Body of pancreas (tissue), 4 donors: ENCODE results near the gene KCNJ11. TPM values are rescaled to one million over a fixed set of nuclear protein-coding genes. Genes with fewer than 3 reads are reported as not detected.

Experiments used
- ATAC-seq: fragments of 150-250 bp; one replicate; pipeline ENCODE4 v1.9.1; 2016
- DNase-seq, 4 donors: peaks; one replicate each; pipeline ENCODE4 v3.0.0-alpha.2; 2019
- H3K27ac ChIP-seq, 4 donors: fragments of 200-600 bp; sonication (generic); 1 replicate in 3 of 4; 2 replicates in 1 of 4; pipeline versions ENCODE4 v1.5.1 to v1.6.1; 2016 to 2019; ENCODE audit warnings: mild to moderate bottlenecking in 1 of 4, mixed read lengths in 1 of 4, moderate library complexity in 1 of 4
- H3K27me3 ChIP-seq, 2 donors: fragments of 200-600 bp; sonication (generic); one replicate each; pipeline ENCODE4 v1.6.0; 2016; ENCODE audit warnings: mild to moderate bottlenecking in 1 of 2
- H3K36me3 ChIP-seq, 2 donors: fragments of 200-600 bp; sonication (generic); replicated peaks in 1 of 2; 2 replicates each; pipeline ENCODE4 v1.5.1; 2016; ENCODE audit warnings: low read depth in 2 of 2; ENCODE audit not compliant: insufficient read depth in 1 of 2
- H3K4me1 ChIP-seq: fragments of 200-600 bp; sonication (generic); one replicate; pipeline ENCODE4 v1.6.0; 2016
- H3K4me3 ChIP-seq, 2 donors: fragments of 200-600 bp; sonication (generic); 1 replicate in 1 of 2; 2 replicates in 1 of 2; pipeline ENCODE4 v1.5.1; 2016 to 2019
- H3K9me3 ChIP-seq, 3 donors: fragments of 200-600 bp; sonication (generic); 1 replicate in 2 of 3; 2 replicates in 1 of 3; pipeline ENCODE4 v1.5.1; 2016
- POLR2A ChIP-seq, 3 donors: fragments of 450-650 bp; IDR thresholded peaks; one replicate each; pipeline ENCODE4 v1.6.1; 2016; ENCODE audit warnings: antibody characterized with exemption in 3 of 3, mild to moderate bottlenecking in 2 of 3
- WGBS, 2 donors: methylation state at CpG; one replicate each; pipeline ENCODE4 v1.1.5; 2017; 5-methylcytosine and 5-hydroxymethylcytosine counted together
- intact Hi-C: fragments of 100-400 bp; cut with DNase I; formaldehyde crosslinking; loops from one replicate; pipeline ENCODE4 v1.15.1; 2023
- total RNA-seq, 2 donors: library from RNA; depleted of rRNA; stranded (reverse); fragments of >200 nt; gene quantifications; one replicate each; pipeline ENCODE4 v1.1.0, GENCODE V29; 2016
- TF ChIP-seq, protein P1 (sequence below), 7 experiments: fragments of 450-650 bp in 4 of 7; fragments of 200-600 bp in 3 of 7; sonication (generic) in 3 of 7; IDR thresholded peaks; one replicate each; pipeline ENCODE4 v1.5.1; 2016 to 2019; ENCODE audit warnings: antibody characterized with exemption in 7 of 7

Gene KCNJ11
- total RNA-seq, 2 donors from 2014 or later = 7.6 to 39.4 TPM

- Histone ChIP-seq H3K9me3 (no peaks in the 10 kb centered on the region), H3K36me3 (no peaks in the 10 kb centered on the region), H3K4me1 (peaks cover 13% of the 10 kb centered on the region), H3K27ac (no peak overlapping the region), H3K4me3 (no peak overlapping the region), H3K27me3 (no peaks in the 10 kb centered on the region)
- 100% methylated on average over 1 of the region's 1 CpG for WGBS, 2 donors
- intact Hi-C loops = no loop called here
- ATAC-seq (no peak), DNase-seq (no peak)
- TF ChIP-seq POLR2A (IDR thresholded peaks at IDR 0.05) = no peak
- TF ChIP-seq, protein P1, sequence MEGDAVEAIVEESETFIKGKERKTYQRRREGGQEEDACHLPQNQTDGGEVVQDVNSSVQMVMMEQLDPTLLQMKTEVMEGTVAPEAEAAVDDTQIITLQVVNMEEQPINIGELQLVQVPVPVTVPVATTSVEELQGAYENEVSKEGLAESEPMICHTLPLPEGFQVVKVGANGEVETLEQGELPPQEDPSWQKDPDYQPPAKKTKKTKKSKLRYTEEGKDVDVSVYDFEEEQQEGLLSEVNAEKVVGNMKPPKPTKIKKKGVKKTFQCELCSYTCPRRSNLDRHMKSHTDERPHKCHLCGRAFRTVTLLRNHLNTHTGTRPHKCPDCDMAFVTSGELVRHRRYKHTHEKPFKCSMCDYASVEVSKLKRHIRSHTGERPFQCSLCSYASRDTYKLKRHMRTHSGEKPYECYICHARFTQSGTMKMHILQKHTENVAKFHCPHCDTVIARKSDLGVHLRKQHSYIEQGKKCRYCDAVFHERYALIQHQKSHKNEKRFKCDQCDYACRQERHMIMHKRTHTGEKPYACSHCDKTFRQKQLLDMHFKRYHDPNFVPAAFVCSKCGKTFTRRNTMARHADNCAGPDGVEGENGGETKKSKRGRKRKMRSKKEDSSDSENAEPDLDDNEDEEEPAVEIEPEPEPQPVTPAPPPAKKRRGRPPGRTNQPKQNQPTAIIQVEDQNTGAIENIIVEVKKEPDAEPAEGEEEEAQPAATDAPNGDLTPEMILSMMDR (IDR thresholded peaks at IDR 0.05) = no peak
Measured at GRCh38 chr11:17347676-17348075, 40.8 kb downstream of the KCNJ11 start.

DNA sequence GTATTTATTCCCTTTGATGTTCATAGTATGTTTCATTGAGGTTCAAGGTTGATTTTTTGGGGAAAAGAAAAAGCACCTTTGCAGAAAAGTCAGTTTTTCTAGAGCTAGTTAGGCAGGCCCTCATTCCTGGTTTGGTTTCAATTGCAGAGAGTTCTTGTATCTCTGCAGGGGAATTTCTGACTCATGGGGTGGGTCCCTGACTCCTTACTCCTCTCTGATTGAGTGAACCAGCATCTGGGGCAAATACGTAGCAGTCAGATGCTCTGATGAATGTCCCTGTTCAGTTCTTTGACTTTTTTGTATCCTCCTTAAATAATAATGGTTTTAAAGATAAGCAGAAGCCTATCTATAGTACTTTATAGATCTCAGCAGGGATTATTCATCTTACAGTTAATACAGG is 44.6 kb downstream of the KCNJ11 start:
- H3K36me3 ChIP-seq = no peaks in the 10 kb centered on the region
- TF ChIP-seq, protein P1 (IDR thresholded peaks at IDR 0.05) = no peak
- TF ChIP-seq POLR2A (IDR thresholded peaks at IDR 0.05) = no peak
- intact Hi-C loops = no loop called here
- no peaks in the 10 kb centered on the region for H3K4me1 ChIP-seq
- H3K9me3 ChIP-seq = no peaks in the 10 kb centered on the region
- no peak for DNase-seq
- ATAC-seq = no peak
- H3K27ac ChIP-seq = no peak overlapping the region
- H3K4me3 ChIP-seq = no peak overlapping the region
- no peaks in the 10 kb centered on the region for H3K27me3 ChIP-seq
- 96 to 100% methylated on average over 1 of the region's 1 CpG for WGBS, 2 donors

GRCh38 chr11:17343257-17343656 is 45.2 kb downstream of the KCNJ11 start:
- DNase-seq = no peak
- Histone ChIP-seq H3K36me3 (no peaks in the 10 kb centered on the region), H3K9me3 (no peaks in the 10 kb centered on the region), H3K27ac (no peak overlapping the region), H3K4me1 (no peaks in the 10 kb centered on the region), H3K27me3 (no peaks in the 10 kb centered on the region), H3K4me3 (no peak overlapping the region)
- intact Hi-C loops = no loop called here
- TF ChIP-seq POLR2A (IDR thresholded peaks at IDR 0.05) = no peak
- TF ChIP-seq, protein P1 (IDR thresholded peaks at IDR 0.05) = no peak
- no peak for ATAC-seq
- WGBS, 2 donors = 95 to 100% methylated on average over 2 of the region's 2 CpGs

Other genes with a start within 250 kb of the KCNJ11 start
- 10 to 100 TPM; 21.4 to 40.0 TPM for gene PIK3C2A, start 180.7 kb downstream of the KCNJ11 start, total RNA-seq
- 100 to 1,000 TPM; 106 to 156 TPM for gene NUCB2, start 111.9 kb downstream of the KCNJ11 start, total RNA-seq
- 1 to 10 TPM in 1 of 2 donors, under 1 TPM in 1; under 0.01 to 2.6 TPM for gene NCR3LG1, start 36.9 kb downstream of the KCNJ11 start, total RNA-seq
- 10 to 100 TPM; 42.5 to 87.0 TPM for gene ABCC8, start 88.2 kb upstream of the KCNJ11 start, total RNA-seq
- gene USH1C, start 155.8 kb upstream of the KCNJ11 start, total RNA-seq = 10 to 100 TPM; 12.7 to 20.8 TPM
- not detected for gene OTOG, start 158.6 kb upstream of the KCNJ11 start, total RNA-seq